ENCODE data around the gene SMIM38. TPM values are rescaled to one million over a fixed set of nuclear protein-coding genes. Genes with fewer than 3 reads are reported as not detected.
A peak's percentile ranks its signal among the peaks of the same experiment; 100 is the strongest.

SMIM38 gene
- total RNA-seq, 1 donor from 2014 or later, result 0.65 TPM

DNA sequence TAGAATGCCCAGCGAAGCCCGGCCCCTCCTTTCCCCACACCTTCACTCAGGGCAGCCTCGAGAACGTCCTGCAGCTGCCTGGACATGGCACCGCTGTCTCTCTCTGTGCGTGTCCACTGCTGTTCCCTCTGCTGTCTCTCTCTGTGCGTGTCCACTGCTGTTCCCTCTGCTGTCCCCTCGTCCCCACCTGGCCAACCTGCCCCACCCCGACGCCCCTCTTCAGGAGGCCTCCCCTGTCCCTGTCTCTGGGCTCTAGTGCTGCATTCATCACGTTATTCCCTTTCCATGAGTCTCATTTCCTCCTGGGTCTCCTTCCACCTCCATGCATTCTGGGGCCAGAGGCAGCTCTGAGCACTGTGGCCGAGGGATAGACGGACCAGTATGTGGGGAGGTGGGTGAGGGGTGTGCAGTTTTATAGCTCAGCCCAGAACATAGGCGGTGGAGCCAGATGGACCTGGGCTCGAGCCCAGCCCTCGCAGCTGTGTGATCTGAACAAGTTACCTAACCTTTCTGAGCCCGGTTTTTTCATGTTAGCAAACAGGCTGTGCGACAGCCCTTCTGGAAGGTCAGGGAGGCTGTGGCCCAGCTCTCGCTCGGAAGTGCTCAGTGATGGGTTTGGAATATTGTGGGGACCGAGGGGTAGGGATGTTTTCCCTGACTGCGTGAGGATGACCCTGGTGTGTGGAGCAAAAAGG, 41.9 kb upstream of the SMIM38 start:
- Mint-ChIP-seq H3K4me3 (ENCODE audit: low read depth) (no peak overlapping the region), H3K9me3 (ENCODE audit: low read depth) (peaks cover 8% of the 10 kb centered on the region), H3K4me1 (ENCODE audit: low read depth) (peaks cover 13% of the 10 kb centered on the region), H3K27ac (no peak overlapping the region), H3K27me3 (peaks cover 19% of the 10 kb centered on the region), H3K36me3 (ENCODE audit: insufficient read depth) (peaks cover 2% of the 10 kb centered on the region)
- TF ChIP-seq, protein P1, sequence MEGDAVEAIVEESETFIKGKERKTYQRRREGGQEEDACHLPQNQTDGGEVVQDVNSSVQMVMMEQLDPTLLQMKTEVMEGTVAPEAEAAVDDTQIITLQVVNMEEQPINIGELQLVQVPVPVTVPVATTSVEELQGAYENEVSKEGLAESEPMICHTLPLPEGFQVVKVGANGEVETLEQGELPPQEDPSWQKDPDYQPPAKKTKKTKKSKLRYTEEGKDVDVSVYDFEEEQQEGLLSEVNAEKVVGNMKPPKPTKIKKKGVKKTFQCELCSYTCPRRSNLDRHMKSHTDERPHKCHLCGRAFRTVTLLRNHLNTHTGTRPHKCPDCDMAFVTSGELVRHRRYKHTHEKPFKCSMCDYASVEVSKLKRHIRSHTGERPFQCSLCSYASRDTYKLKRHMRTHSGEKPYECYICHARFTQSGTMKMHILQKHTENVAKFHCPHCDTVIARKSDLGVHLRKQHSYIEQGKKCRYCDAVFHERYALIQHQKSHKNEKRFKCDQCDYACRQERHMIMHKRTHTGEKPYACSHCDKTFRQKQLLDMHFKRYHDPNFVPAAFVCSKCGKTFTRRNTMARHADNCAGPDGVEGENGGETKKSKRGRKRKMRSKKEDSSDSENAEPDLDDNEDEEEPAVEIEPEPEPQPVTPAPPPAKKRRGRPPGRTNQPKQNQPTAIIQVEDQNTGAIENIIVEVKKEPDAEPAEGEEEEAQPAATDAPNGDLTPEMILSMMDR (IDR thresholded peaks at IDR 0.05; ENCODE audit: unreplicated experiment), result no peak
- no peak for DNase-seq (ENCODE audit: low spot score, unreplicated experiment)

DNA sequence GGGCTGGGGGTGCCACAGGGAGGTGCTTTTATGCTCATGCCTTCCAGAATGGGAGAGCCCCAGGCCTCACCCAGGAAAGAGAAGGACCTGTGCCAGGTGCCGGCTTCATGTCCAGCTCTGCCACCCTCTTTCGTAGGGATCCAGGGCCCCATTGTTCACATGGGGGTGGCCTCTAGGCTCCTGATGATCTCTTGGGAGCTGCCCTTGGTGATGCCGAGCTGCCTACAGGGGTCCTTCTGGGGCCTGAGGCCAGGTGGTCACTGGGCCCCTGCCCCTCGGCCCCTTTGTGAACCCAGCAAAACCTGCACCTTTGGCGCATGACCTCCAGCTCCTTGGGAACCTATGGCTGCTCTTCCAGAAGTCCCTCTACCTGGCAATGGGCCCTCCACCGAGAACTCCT, 41.4 kb upstream of the SMIM38 start:
- TF ChIP-seq, protein P1 (IDR thresholded peaks at IDR 0.05; ENCODE audit: unreplicated experiment), result no peak
- H3K9me3 Mint-ChIP-seq (ENCODE audit: low read depth), result peaks cover 12% of the 10 kb centered on the region
- no peak for DNase-seq (ENCODE audit: low spot score, unreplicated experiment)
- H3K4me1 Mint-ChIP-seq (ENCODE audit: low read depth), result peaks cover 13% of the 10 kb centered on the region
- no peak overlapping the region for H3K27ac Mint-ChIP-seq
- H3K4me3 Mint-ChIP-seq (ENCODE audit: low read depth), result no peak overlapping the region
- H3K27me3 Mint-ChIP-seq, result peaks cover 19% of the 10 kb centered on the region
- H3K36me3 Mint-ChIP-seq (ENCODE audit: insufficient read depth), result peaks cover 2% of the 10 kb centered on the region

DNA sequence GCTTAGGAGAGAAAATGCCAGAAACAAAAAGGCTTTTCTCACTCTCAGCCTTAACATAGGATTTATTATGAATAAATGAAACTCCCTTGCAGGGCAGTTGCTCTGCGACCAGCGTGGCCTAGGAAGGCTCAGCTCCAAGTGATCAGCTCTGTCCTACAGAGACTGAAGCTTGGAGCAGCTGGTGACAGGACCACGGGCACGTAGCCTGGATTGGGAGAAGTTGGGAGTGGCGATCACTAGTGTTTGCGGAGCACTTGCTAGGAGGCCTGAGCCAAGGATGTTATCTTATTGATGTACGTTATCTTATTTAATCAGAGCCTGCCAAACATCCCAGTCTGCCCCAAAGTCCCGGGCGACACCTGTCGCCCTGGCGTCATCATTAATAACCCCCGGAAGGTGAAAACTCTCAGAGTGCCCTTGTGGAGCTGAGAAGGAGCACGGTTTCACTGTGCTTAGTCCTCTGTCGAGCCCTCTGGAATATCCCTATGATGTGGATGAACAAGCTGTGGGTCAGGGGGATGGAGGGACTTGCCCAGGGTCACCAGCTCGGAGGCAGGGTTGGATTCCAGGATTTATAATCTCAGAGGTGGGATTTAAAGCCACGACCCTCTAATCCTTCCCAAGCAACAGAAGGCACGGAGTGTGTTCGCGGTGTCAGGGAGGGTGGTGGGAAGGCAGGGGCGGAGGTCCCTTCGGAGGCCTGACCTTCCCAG, 40.8 kb upstream of the SMIM38 start:
- H3K27ac Mint-ChIP-seq, result no peak overlapping the region

DNA sequence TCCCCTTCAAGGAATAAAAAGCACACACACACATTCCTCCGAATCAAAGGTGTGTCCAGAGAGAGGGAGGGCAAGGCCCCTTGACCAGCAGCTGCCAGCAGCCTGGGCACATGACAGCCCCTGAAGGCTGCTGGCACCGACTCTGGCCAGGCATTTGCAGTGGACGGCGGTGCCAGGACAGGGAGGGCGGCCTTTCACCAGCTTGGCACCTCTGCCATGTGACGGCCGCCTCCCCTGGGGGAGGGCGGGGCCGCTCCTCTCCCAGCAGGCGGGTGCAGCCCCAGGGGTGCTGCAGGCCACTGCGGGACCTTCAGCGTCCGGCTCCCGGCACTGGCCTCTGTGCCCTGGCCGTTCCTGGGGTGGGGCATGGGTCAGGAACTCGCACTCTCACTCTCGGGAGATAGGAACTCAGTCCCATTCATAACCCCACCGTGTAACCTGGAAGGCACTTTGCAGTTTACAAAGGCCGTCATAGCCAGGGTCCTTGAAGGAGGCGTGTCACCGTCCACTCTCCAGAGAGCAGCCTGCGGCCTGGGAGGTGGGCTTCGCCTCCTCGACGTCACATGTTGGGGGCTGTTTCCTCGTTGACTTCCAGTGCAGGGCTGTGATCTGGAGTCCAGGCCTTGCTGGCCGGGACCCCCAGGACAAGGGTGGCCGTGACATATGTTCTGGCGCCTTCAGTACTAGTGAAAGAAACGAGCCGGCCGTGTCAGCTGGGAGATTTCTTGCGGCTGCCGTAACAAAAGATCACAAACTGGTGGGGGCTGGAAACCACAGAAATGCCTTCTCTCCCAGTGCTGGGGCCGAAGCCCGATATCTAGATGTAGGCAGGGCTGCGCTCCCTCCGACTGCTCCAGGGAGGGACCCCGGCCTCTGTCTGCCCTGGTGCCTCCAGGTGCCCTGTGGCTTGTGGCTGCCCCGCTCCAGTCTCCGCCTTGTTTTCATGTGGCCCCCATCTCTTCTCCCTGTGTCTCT, 39.9 kb upstream of the SMIM38 start:
- DNase-seq (ENCODE audit: low spot score, unreplicated experiment), result no peak
- Mint-ChIP-seq H3K4me1 (ENCODE audit: low read depth) (peaks cover 13% of the 10 kb centered on the region), H3K27ac (peak overlapping the region; percentile 64), H3K27me3 (peaks cover 16% of the 10 kb centered on the region), H3K36me3 (ENCODE audit: insufficient read depth) (no peaks in the 10 kb centered on the region), H3K9me3 (ENCODE audit: low read depth) (peaks cover 5% of the 10 kb centered on the region), H3K4me3 (ENCODE audit: low read depth) (no peak overlapping the region)
- TF ChIP-seq, protein P1 (IDR thresholded peaks at IDR 0.05; ENCODE audit: unreplicated experiment), result no peak

More for the DNA sequence above, 40.8 kb upstream of the SMIM38 start:
- Mint-ChIP-seq H3K4me3 (ENCODE audit: low read depth) (no peak overlapping the region), H3K27me3 (peaks cover 19% of the 10 kb centered on the region), H3K36me3 (ENCODE audit: insufficient read depth) (peaks cover 2% of the 10 kb centered on the region), H3K9me3 (ENCODE audit: low read depth) (peaks cover 13% of the 10 kb centered on the region), H3K4me1 (ENCODE audit: low read depth) (peaks cover 13% of the 10 kb centered on the region)
- TF ChIP-seq, protein P1 (IDR thresholded peaks at IDR 0.05; ENCODE audit: unreplicated experiment), result no peak
- DNase-seq (ENCODE audit: low spot score, unreplicated experiment), result no peak

DNA sequence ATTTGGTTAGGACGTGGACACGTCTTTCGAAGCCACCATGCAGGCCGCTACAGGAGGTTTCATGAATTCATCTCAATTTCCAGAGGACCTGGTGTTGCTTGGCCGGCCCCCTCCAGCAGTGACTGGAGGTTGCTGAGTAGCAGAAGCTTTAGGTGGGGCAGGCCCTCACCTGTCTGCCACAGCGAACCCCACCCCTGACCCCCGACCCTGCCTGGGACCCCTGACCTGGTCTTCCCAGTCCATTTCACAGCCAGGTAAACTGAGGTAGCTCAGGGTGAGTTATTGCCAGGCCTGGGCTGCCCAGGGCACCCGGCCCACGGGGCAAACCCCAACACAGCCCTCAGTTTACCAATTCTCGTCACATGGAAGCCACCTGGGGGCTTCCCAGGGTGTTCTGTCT, 39.1 kb upstream of the SMIM38 start:
- TF ChIP-seq, protein P1 (IDR thresholded peaks at IDR 0.05; ENCODE audit: unreplicated experiment), result no peak
- peaks cover 5% of the 10 kb centered on the region for H3K9me3 Mint-ChIP-seq (ENCODE audit: low read depth)
- no peak overlapping the region for H3K4me3 Mint-ChIP-seq (ENCODE audit: low read depth)
- H3K27ac Mint-ChIP-seq, result no peak overlapping the region
- no peaks in the 10 kb centered on the region for H3K36me3 Mint-ChIP-seq (ENCODE audit: insufficient read depth)
- DNase-seq (ENCODE audit: low spot score, unreplicated experiment), result no peak
- H3K27me3 Mint-ChIP-seq, result peaks cover 16% of the 10 kb centered on the region
- H3K4me1 Mint-ChIP-seq (ENCODE audit: low read depth), result peaks cover 15% of the 10 kb centered on the region

Measured in progenitor cell of endocrine pancreas (in vitro differentiated cells).